ENCODE data around the gene MYPOP.

Gene MYPOP

DNA sequence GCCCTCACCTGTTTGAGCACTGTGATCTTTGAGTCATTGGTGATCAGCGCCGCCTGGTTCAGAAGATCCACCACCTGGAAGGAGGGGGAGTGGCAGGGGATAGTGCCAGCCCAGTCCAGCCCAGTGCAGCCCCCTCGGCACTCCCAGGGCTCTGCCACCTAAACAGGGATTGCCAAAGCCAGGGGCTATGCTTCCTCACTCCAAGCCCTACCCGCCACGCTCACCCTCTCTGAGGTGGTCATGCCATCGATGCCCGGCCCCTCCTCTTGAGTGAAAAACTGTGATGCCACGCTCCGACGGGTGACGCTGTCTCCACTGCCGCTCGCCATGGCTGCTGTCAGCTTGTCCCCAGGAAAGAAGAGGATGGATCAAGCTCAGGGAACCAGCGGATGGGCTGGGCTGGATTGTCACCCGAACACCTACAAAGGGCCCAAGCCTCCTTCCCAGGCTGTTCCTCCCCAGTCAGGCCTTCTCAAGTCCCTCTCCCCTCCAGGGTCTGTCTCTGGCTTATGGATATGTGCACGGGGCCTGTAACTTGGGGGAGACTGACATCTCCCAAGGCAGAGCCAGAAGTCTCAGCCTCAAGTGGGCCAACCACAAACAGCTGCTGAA is 48.1 kb downstream of the MYPOP start:
- Histone ChIP-seq H2BK15ac (ENCODE audit: low read length) (no peak overlapping the region), H3K79me1 (ENCODE audit: low read depth, low read length) (peaks cover 11% of the 10 kb centered on the region), H3K4me3 (ENCODE audit: low read length in 2 of 2) (peak overlapping the region in 1 of 2 donors; percentile 51), H4K91ac (ENCODE audit: low read depth, low read length, poor library complexity) (no peak overlapping the region), H3K14ac (ENCODE audit: low read length) (no peak overlapping the region), H3K23ac (ENCODE audit: low read depth, low read length, poor library complexity) (no peak overlapping the region), H3K4me2 (ENCODE audit: insufficient read depth, low read length, poor library complexity, severe bottlenecking) (no peak overlapping the region), H3K27ac (replicated peaks; ENCODE audit: low read length) (no peak overlapping the region), H3K4me1 (ENCODE audit: control insufficient read depth in 2 of 2, insufficient read depth in 1 of 2, low read depth in 1 of 2, low read length in 2 of 2) (no peaks in the 10 kb centered on the region), H3K4ac (ENCODE audit: low read length) (no peak overlapping the region), H2BK12ac (ENCODE audit: low read length) (no peak overlapping the region), H4K8ac (ENCODE audit: low read depth, low read length) (no peak overlapping the region), H2AK5ac (ENCODE audit: low read depth, low read length) (no peak overlapping the region), H3K9ac (ENCODE audit: low read depth, low read length, poor library complexity) (no peak overlapping the region), H3K27me3 (ENCODE audit: control insufficient read depth in 3 of 3, insufficient read depth in 3 of 3, low read depth in 1 of 3, low read length in 3 of 3) (no peaks in the 10 kb centered on the region), H2BK5ac (ENCODE audit: low read length) (no peak overlapping the region), H2AFZ (ENCODE audit: low read length) (no peak overlapping the region), H3K18ac (ENCODE audit: low read length) (no peak overlapping the region), H3K9me3 (replicated peaks in 1 of 2; ENCODE audit: control insufficient read depth in 2 of 2, insufficient read depth in 1 of 2, low read depth in 1 of 2, low read length in 2 of 2) (peaks cover 0 to 4% of the 10 kb centered on the region in 2 donors), H2BK120ac (ENCODE audit: low read depth, low read length) (no peak overlapping the region), H3K36me3 (replicated peaks in 1 of 2; ENCODE audit: control insufficient read depth in 2 of 2, insufficient read depth in 2 of 2, low read length in 2 of 2) (peaks cover 39 to 84% of the 10 kb centered on the region in 2 donors)
- no CpG with 5 or more reads among the region's 16 CpGs for WGBS, 2 donors (ENCODE audit: extremely low coverage in 2 of 2, insufficient read length in 2 of 2, insufficient replicate concordance in 1 of 2)
- no peak for DNase-seq (ENCODE audit: low spot score)

DNA sequence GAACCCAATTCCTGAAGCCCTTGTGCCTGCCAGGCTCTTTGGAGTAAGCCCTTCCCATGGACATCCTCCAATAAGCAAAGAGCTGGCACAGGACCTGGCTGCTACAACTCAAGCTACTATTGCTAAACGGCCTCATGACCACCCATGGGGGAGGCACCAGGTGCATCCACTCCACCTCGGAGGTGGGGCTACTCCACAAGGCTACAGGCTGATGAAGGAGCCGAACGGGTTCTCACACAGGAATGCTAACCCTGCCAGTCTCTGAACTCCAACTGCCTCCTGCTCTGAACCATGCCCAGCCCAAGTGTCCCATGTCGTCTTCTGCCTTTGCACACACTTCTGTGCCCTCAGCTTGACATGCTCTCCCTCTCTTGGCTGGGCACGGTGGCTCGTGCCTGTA is 49.4 kb downstream of the MYPOP start:
- Histone ChIP-seq H4K8ac (ENCODE audit: low read depth, low read length) (no peak overlapping the region), H3K9ac (ENCODE audit: low read depth, low read length, poor library complexity) (no peak overlapping the region), H2BK5ac (ENCODE audit: low read length) (no peak overlapping the region), H2AFZ (ENCODE audit: low read length) (no peak overlapping the region), H3K36me3 (replicated peaks in 1 of 2; ENCODE audit: control insufficient read depth in 2 of 2, insufficient read depth in 2 of 2, low read length in 2 of 2) (peaks cover 42 to 86% of the 10 kb centered on the region in 2 donors), H4K91ac (ENCODE audit: low read depth, low read length, poor library complexity) (no peak overlapping the region), H3K4me3 (ENCODE audit: low read length in 2 of 2) (no peak overlapping the region), H3K79me1 (ENCODE audit: low read depth, low read length) (peaks cover 6% of the 10 kb centered on the region), H3K23ac (ENCODE audit: low read depth, low read length, poor library complexity) (no peak overlapping the region), H2BK15ac (ENCODE audit: low read length) (no peak overlapping the region), H3K4me1 (ENCODE audit: control insufficient read depth in 2 of 2, insufficient read depth in 1 of 2, low read depth in 1 of 2, low read length in 2 of 2) (no peaks in the 10 kb centered on the region), H3K9me3 (replicated peaks in 1 of 2; ENCODE audit: control insufficient read depth in 2 of 2, insufficient read depth in 1 of 2, low read depth in 1 of 2, low read length in 2 of 2) (peaks cover 0 to 2% of the 10 kb centered on the region in 2 donors), H2BK12ac (ENCODE audit: low read length) (no peak overlapping the region), H3K18ac (ENCODE audit: low read length) (no peak overlapping the region), H3K4me2 (ENCODE audit: insufficient read depth, low read length, poor library complexity, severe bottlenecking) (no peak overlapping the region), H3K14ac (ENCODE audit: low read length) (no peak overlapping the region), H3K4ac (ENCODE audit: low read length) (no peak overlapping the region), H3K27ac (replicated peaks; ENCODE audit: low read length) (no peak overlapping the region), H3K27me3 (ENCODE audit: control insufficient read depth in 3 of 3, insufficient read depth in 3 of 3, low read depth in 1 of 3, low read length in 3 of 3) (no peaks in the 10 kb centered on the region), H2AK5ac (ENCODE audit: low read depth, low read length) (no peak overlapping the region), H2BK120ac (ENCODE audit: low read depth, low read length) (no peak overlapping the region)
- DNase-seq (ENCODE audit: low spot score): no peak
- WGBS, 2 donors (ENCODE audit: extremely low coverage in 2 of 2, insufficient read length in 2 of 2, insufficient replicate concordance in 1 of 2): no CpG with 5 or more reads among the region's 7 CpGs

DNA sequence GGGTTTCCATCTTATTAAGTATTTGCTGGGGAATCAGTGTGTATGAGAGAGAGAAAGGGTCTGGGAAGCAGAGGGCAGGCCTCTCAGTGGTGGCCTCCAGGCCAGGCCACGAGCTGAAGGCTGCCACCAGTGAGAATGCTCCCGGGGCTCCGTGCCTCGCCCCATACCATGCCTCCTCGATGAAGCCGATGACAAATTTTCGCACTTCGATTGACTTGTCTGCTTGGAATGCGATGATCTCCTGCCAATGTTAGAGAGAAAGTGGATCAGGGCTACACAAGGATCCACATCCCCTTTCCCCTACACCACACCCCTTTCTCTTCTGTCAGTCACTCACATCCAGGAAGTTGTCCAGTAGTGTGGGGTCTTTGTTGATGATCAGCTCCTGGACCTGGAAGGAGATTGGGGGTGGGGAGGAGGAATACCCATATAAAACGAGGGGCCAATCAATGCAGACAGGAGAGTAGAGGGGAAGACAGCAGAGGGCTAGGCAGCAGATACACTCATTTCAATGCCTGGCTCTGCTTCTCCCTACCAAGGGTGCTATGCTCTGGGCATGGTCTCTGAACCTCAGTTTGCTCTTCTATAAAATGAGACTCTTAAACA is 50.2 kb downstream of the MYPOP start:
- Histone ChIP-seq H3K9ac (ENCODE audit: low read depth, low read length, poor library complexity) (no peak overlapping the region), H3K27ac (replicated peaks; ENCODE audit: low read length) (no peak overlapping the region), H4K8ac (ENCODE audit: low read depth, low read length) (no peak overlapping the region), H3K36me3 (replicated peaks in 1 of 2; ENCODE audit: control insufficient read depth in 2 of 2, insufficient read depth in 2 of 2, low read length in 2 of 2) (peaks cover 49 to 92% of the 10 kb centered on the region in 2 donors), H3K23ac (ENCODE audit: low read depth, low read length, poor library complexity) (no peak overlapping the region), H3K4me3 (ENCODE audit: low read length in 2 of 2) (no peak overlapping the region), H3K14ac (ENCODE audit: low read length) (no peak overlapping the region), H3K4ac (ENCODE audit: low read length) (no peak overlapping the region), H4K91ac (ENCODE audit: low read depth, low read length, poor library complexity) (no peak overlapping the region), H3K9me3 (replicated peaks in 1 of 2; ENCODE audit: control insufficient read depth in 2 of 2, insufficient read depth in 1 of 2, low read depth in 1 of 2, low read length in 2 of 2) (peaks cover 0 to 2% of the 10 kb centered on the region in 2 donors), H2AK5ac (ENCODE audit: low read depth, low read length) (no peak overlapping the region), H3K4me2 (ENCODE audit: insufficient read depth, low read length, poor library complexity, severe bottlenecking) (no peak overlapping the region), H2BK5ac (ENCODE audit: low read length) (no peak overlapping the region), H3K79me1 (ENCODE audit: low read depth, low read length) (peaks cover 5% of the 10 kb centered on the region), H2BK120ac (ENCODE audit: low read depth, low read length) (no peak overlapping the region), H2BK12ac (ENCODE audit: low read length) (no peak overlapping the region), H3K18ac (ENCODE audit: low read length) (no peak overlapping the region), H3K27me3 (ENCODE audit: control insufficient read depth in 3 of 3, insufficient read depth in 3 of 3, low read depth in 1 of 3, low read length in 3 of 3) (no peaks in the 10 kb centered on the region), H3K4me1 (ENCODE audit: control insufficient read depth in 2 of 2, insufficient read depth in 1 of 2, low read depth in 1 of 2, low read length in 2 of 2) (no peaks in the 10 kb centered on the region), H2BK15ac (ENCODE audit: low read length) (no peak overlapping the region), H2AFZ (ENCODE audit: low read length) (no peak overlapping the region)
- no CpG with 5 or more reads among the region's 10 CpGs for WGBS, 2 donors (ENCODE audit: extremely low coverage in 2 of 2, insufficient read length in 2 of 2, insufficient replicate concordance in 1 of 2)
- no peak for DNase-seq (ENCODE audit: low spot score)

DNA sequence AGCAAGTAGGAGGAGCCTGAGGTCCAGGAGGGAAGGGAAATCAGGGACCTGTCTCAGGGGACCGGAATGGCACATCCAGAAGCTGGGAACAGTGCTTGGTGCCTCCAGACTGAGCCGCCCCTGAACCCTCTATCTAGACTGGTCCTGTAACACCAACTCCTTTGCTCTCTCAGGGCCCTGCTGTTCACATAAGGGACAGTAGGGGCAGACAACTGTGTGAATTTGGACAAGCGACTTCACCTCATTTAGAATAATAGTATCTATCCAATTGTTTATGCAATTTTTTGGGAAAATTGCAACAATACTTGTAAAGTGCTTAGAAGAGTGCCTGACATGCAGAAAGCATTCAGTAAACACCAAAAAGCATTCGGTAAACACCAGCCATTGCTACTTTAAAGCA is 53.5 kb downstream of the MYPOP start:
- Histone ChIP-seq H4K8ac (ENCODE audit: low read depth, low read length) (no peak overlapping the region), H3K14ac (ENCODE audit: low read length) (no peak overlapping the region), H4K91ac (ENCODE audit: low read depth, low read length, poor library complexity) (no peak overlapping the region), H3K79me1 (ENCODE audit: low read depth, low read length) (no peaks in the 10 kb centered on the region), H3K4ac (ENCODE audit: low read length) (no peak overlapping the region), H2AK5ac (ENCODE audit: low read depth, low read length) (no peak overlapping the region), H3K18ac (ENCODE audit: low read length) (no peak overlapping the region), H3K4me1 (ENCODE audit: control insufficient read depth in 2 of 2, insufficient read depth in 1 of 2, low read depth in 1 of 2, low read length in 2 of 2) (no peaks in the 10 kb centered on the region), H3K4me2 (ENCODE audit: insufficient read depth, low read length, poor library complexity, severe bottlenecking) (no peak overlapping the region), H3K9ac (ENCODE audit: low read depth, low read length, poor library complexity) (no peak overlapping the region), H2BK12ac (ENCODE audit: low read length) (no peak overlapping the region), H3K9me3 (replicated peaks in 1 of 2; ENCODE audit: control insufficient read depth in 2 of 2, insufficient read depth in 1 of 2, low read depth in 1 of 2, low read length in 2 of 2) (peaks cover 0 to 3% of the 10 kb centered on the region in 2 donors), H2BK15ac (ENCODE audit: low read length) (no peak overlapping the region), H3K23ac (ENCODE audit: low read depth, low read length, poor library complexity) (no peak overlapping the region), H3K27me3 (ENCODE audit: control insufficient read depth in 3 of 3, insufficient read depth in 3 of 3, low read depth in 1 of 3, low read length in 3 of 3) (no peaks in the 10 kb centered on the region), H2BK120ac (ENCODE audit: low read depth, low read length) (no peak overlapping the region), H2AFZ (ENCODE audit: low read length) (no peak overlapping the region), H3K4me3 (ENCODE audit: low read length in 2 of 2) (no peak overlapping the region), H2BK5ac (ENCODE audit: low read length) (no peak overlapping the region), H3K36me3 (replicated peaks in 1 of 2; ENCODE audit: control insufficient read depth in 2 of 2, insufficient read depth in 2 of 2, low read length in 2 of 2) (peaks cover 53 to 98% of the 10 kb centered on the region in 2 donors), H3K27ac (replicated peaks; ENCODE audit: low read length) (no peak overlapping the region)
- no peak for DNase-seq (ENCODE audit: low spot score)
- WGBS, 2 donors (ENCODE audit: extremely low coverage in 2 of 2, insufficient read length in 2 of 2, insufficient replicate concordance in 1 of 2): no CpG with 5 or more reads among the region's 4 CpGs

All from neuronal stem cell (in vitro differentiated cells).